D721Med (cell line): ENCODE data around the gene TMEM263.

ENCODE experiments used
- DNase-seq: peaks from one replicate; pipeline ENCODE4 v3.0.0; 2011; ENCODE audit warnings: low spot score; ENCODE audit not compliant: insufficient read length
- FAIRE-seq: peaks from 2 replicates; lab custom pipeline; 2011; peaks lifted over from hg19 to GRCh38; lab: Jason Lieb, UNC
- CTCF ChIP-seq: IDR thresholded peaks from 2 replicates; pipeline ENCODE4 v1.5.1; 2012; ENCODE audit warnings: mild to moderate bottlenecking, control low read depth; ENCODE audit not compliant: insufficient read depth; ENCODE audit errors: missing control alignments

Gene TMEM263

GRCh38 chr12:106962286-106962685, 6.6 kb downstream of the TMEM263 start:
- no peak for FAIRE-seq
- DNase-seq = no peak
- no peak for TF ChIP-seq CTCF

- no peak for TF ChIP-seq CTCF
- FAIRE-seq (no peak), DNase-seq (no peak)
These were observed 8.8 kb downstream of the TMEM263 start for GRCh38 chr12:106964526-106964925.

- no peak for FAIRE-seq
These were observed 15.4 kb downstream of the TMEM263 start for GRCh38 chr12:106971065-106971464.

GRCh38 chr12:106973545-106973944, 17.8 kb downstream of the TMEM263 start:
- no peak for TF ChIP-seq CTCF
- DNase-seq = no peak
- FAIRE-seq = peak; percentile 25

More at GRCh38 chr12:106971065-106971464, 15.4 kb downstream of the TMEM263 start:
- no peak for DNase-seq
- no peak for TF ChIP-seq CTCF

- DNase-seq (no peak), FAIRE-seq (no peak)
- TF ChIP-seq CTCF = no peak
These were observed 18.8 kb downstream of the TMEM263 start for GRCh38 chr12:106974511-106974910.

- DNase-seq (no peak), FAIRE-seq (no peak)
- no peak for TF ChIP-seq CTCF
These were observed 19.4 kb downstream of the TMEM263 start for GRCh38 chr12:106975098-106975497.

- FAIRE-seq (no peak), DNase-seq (no peak)
- TF ChIP-seq CTCF = no peak
These were observed 20.4 kb downstream of the TMEM263 start for GRCh38 chr12:106975993-106976658.
